ENCODE measurements around the gene PXMP4. TPM values are rescaled to one million over a fixed set of nuclear protein-coding genes. Genes with fewer than 3 reads are reported as not detected.

The PXMP4 gene
- total and polyA plus RNA-seq, 2 of the 4 experiments (the other 2 are of a cell fraction) = 3.6 to 7.1 TPM

DNA sequence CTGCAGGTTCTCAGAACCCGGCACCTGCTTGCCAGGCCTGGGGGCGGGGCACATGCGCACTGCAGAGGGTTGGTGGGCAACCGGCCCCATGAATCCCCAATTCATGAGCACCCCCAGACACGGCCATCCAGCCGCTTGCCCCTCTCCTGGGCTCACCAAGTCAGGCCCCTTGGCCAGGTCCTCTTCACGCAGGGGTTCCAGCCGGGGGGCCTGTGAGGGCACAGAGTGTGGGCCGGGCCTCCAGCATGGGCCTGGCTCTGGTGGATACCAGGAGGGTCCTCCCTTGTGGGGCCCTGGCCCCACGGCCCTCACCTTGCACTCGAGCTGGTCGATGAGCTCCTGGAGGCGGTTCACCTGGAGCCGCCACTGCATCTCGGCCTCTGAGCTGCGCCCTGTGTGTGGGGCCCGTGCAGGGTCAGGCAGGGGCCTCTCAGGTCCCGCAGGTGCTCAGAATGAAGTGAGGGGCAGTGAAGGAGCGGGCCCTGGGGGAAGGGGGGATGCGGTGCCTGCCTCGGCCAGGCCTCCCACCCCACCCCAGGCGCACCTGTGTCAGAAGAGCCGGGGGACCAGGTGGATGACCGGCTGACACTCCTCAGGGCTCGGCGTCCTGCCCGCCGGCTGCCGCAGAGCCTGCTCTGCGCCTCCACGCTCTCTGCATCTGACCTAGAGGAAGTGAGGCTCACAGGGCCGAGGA is 60.6 kb downstream of the PXMP4 start:
- Histone ChIP-seq H3K9ac (ENCODE audit: low read depth, low read length) (no peak overlapping the region), H2AK9ac (replicated peaks; ENCODE audit: low read depth, low read length, poor library complexity) (no peak overlapping the region), H3K27ac (ENCODE audit: insufficient read depth, low read length) (no peak overlapping the region), H3K56ac (ENCODE audit: extremely low read depth, insufficient read depth, low read length) (no peak overlapping the region), H4K20me1 (ENCODE audit: insufficient read depth, low read length) (no peaks in the 10 kb centered on the region), H2AFZ (replicated peaks; ENCODE audit: low read length, poor library complexity) (no peak overlapping the region), H2AK5ac (ENCODE audit: low read depth, low read length) (no peak overlapping the region), H3K27me3 (ENCODE audit: control insufficient read depth, insufficient read depth, low read length) (no peaks in the 10 kb centered on the region), H3K23ac (ENCODE audit: low read depth, low read length) (no peak overlapping the region), H3K79me1 (ENCODE audit: low read depth in 1 of 2, low read length in 2 of 2) (peaks cover 7 to 23% of the 10 kb centered on the region in 2 experiments; a peak in 3 of 4 replicates), H2BK5ac (ENCODE audit: low read depth, low read length, poor library complexity, severe bottlenecking) (no peak overlapping the region), H3K4me3 (ENCODE audit: insufficient read depth, low read depth, low read length) (no peak overlapping the region), H3K4me1 (ENCODE audit: control insufficient read depth, insufficient read depth, low read length) (peaks cover 11% of the 10 kb centered on the region), H3K4ac (ENCODE audit: low read depth, low read length) (no peak overlapping the region), H4K5ac (ENCODE audit: low read depth, low read length) (no peak overlapping the region), H3K36me3 (ENCODE audit: control insufficient read depth, insufficient read depth, low read length) (peaks cover 19% of the 10 kb centered on the region; the same call in 1 of the 2 replicates), H3K18ac (ENCODE audit: low read depth, low read length) (no peak overlapping the region), H2BK15ac (ENCODE audit: low read depth, low read length) (no peak overlapping the region), H3K9me3 (ENCODE audit: control insufficient read depth, insufficient read depth, low read length) (no peaks in the 10 kb centered on the region), H3K4me2 (ENCODE audit: low read depth, low read length) (no peak overlapping the region), H4K8ac (ENCODE audit: low read depth in 2 of 2, low read length in 2 of 2) (no peak overlapping the region), H3K14ac (replicated peaks; ENCODE audit: low read depth, low read length) (no peak overlapping the region), H4K91ac (ENCODE audit: insufficient read depth, low read depth, low read length) (no peak overlapping the region), H2BK20ac (ENCODE audit: low read depth, low read length) (no peak overlapping the region), H2BK120ac (ENCODE audit: low read depth, low read length) (no peak overlapping the region), H3K9me1 (ENCODE audit: insufficient read depth, low read length) (peaks cover 16% of the 10 kb centered on the region)
- WGBS, 2 experiments (ENCODE audit: extremely low coverage in 2 of 2, insufficient read length in 1 of 2) = 99% methylated on average over 13 of the region's 32 CpGs; no CpG with 5 or more reads in 1 of the 2 experiments
- in situ Hi-C loops (cut with MboI; ENCODE audit: low sequenced_read_pairs) = no loop called here
- TF ChIP-seq POLR2A (IDR thresholded peaks at IDR 0.05; ENCODE audit: low read depth, low read length) (no peak), CEBPB (IDR thresholded peaks at IDR 0.05; ENCODE audit: low read depth, low read length) (no peak), USF2 (IDR thresholded peaks at IDR 0.05; ENCODE audit: low read depth, low read length) (no peak), MAFK (IDR thresholded peaks at IDR 0.05; ENCODE audit: low read depth, low read length) (no peak), NFE2L2 (IDR thresholded peaks at IDR 0.05; ENCODE audit: low read depth, low read length) (no peak), FOS (IDR thresholded peaks at IDR 0.05; ENCODE audit: low read depth, low read length) (no peak), RCOR1 (IDR thresholded peaks at IDR 0.05; ENCODE audit: insufficient replicate concordance, low read length) (no peak), SMC3 (IDR thresholded peaks at IDR 0.05; ENCODE audit: low read depth, low read length) (no peak), BHLHE40 (IDR thresholded peaks at IDR 0.05; ENCODE audit: low read depth, low read length) (no peak), CHD1 (IDR thresholded peaks at IDR 0.05; ENCODE audit: low read depth, low read length) (no peak), MXI1 (IDR thresholded peaks at IDR 0.05; ENCODE audit: borderline replicate concordance, low read depth, low read length) (no peak), MAZ (IDR thresholded peaks at IDR 0.05; ENCODE audit: borderline replicate concordance, low read depth, low read length) (no peak), CTCF (conservative IDR thresholded peaks at IDR 0.05; ENCODE audit: low read depth, low read length) (no peak), RAD21 (IDR thresholded peaks at IDR 0.05; ENCODE audit: low read length) (no peak), RFX5 (IDR thresholded peaks at IDR 0.05; ENCODE audit: low read depth, low read length) (no peak)
- TF ChIP-seq, protein P1, sequence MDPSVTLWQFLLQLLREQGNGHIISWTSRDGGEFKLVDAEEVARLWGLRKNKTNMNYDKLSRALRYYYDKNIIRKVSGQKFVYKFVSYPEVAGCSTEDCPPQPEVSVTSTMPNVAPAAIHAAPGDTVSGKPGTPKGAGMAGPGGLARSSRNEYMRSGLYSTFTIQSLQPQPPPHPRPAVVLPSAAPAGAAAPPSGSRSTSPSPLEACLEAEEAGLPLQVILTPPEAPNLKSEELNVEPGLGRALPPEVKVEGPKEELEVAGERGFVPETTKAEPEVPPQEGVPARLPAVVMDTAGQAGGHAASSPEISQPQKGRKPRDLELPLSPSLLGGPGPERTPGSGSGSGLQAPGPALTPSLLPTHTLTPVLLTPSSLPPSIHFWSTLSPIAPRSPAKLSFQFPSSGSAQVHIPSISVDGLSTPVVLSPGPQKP (IDR thresholded peaks at IDR 0.05; ENCODE audit: borderline replicate concordance, low read depth, low read length) = no peak
- ATAC-seq (ENCODE audit: low read depth) = no peak
- intact Hi-C loops (cut with micrococcal nuclease) = loop anchor here (10.0 kb wide), 1 partner anchor 155 kb away; the partner anchor contains the start of gene CHMP4B
- BruUV-seq (replicated peaks) = no TSS peak
- CTCF ChIA-PET = no interaction called here
- dilution Hi-C loops (cut with HindIII; ENCODE audit: low sequenced_read_pairs, unreplicated experiment) = no loop called here
- DNase-seq = no peak
- POLR2A ChIA-PET (ENCODE audit: unreplicated experiment) = no interaction called here
